SK-N-SH (cell line): ENCODE measurements around the gene LURAP1L. TPM values are rescaled to one million over a fixed set of nuclear protein-coding genes. Genes with fewer than 3 reads are reported as not detected.

ENCODE experiments used
- CTCF ChIA-PET: fragments of 300-600, 350-600 bp; formaldehyde crosslinking; extraction: SDS; loops from one replicate; lab custom pipeline; 2021; lab: Yijun Ruan, JAX
- POLR2A ChIA-PET: fragments of 350-600 bp; sonication (Branson Sonifier 250); formaldehyde crosslinking; extraction: SDS; loops from one replicate; lab custom pipeline; 2020; ENCODE audit warnings: antibody characterized with exemption, inconsistent platforms; lab: Yijun Ruan, JAX
- DNase-seq: peaks from one replicate; pipeline ENCODE4 v3.0.0; 2012
- H2AFZ ChIP-seq: fragments of 200-600 bp; sonication (generic); 2 replicates; pipeline ENCODE4 v1.8.1; 2016; ENCODE audit warnings: antibody characterized with exemption, mild to moderate bottlenecking, low read depth
- H3F3A ChIP-seq: fragments of 200-600 bp; sonication (generic); replicated peaks from 2 replicates; pipeline ENCODE3; 2016; ENCODE audit warnings: antibody characterized with exemption, mild to moderate bottlenecking; ENCODE audit not compliant: insufficient read depth
- H3K27ac ChIP-seq, 2 experiments: fragments of 200-500 bp in 1 of 2; fragments of 200-600 bp in 1 of 2; sonication (Bioruptor generic) in 1 of 2; sonication (generic), shearing (Covaris generic) in 1 of 2; 2 replicates each; pipeline versions ENCODE4 v1.5.1 to v1.6.1; 2014 to 2016; ENCODE audit warnings: low read depth in 2 of 2, inconsistent platforms in 1 of 2, low read length in 1 of 2, mild to moderate bottlenecking in 1 of 2, mixed read lengths in 1 of 2
- H3K27me3 ChIP-seq: fragments of 200-600 bp; sonication (generic), shearing (Covaris generic); 2 replicates; pipeline ENCODE4 v1.6.1; 2016; ENCODE audit warnings: mixed run types; ENCODE audit not compliant: insufficient read depth
- H3K36me3 ChIP-seq, 2 experiments: fragments of 200-500 bp in 1 of 2; fragments of 200-600 bp in 1 of 2; sonication (Bioruptor generic) in 1 of 2; sonication (generic) in 1 of 2; replicated peaks in 1 of 2; 2 replicates each; pipeline versions ENCODE3 to v1.5.1; 2014 to 2016; ENCODE audit warnings: low read length in 1 of 2, mild to moderate bottlenecking in 1 of 2; ENCODE audit not compliant: insufficient read depth in 2 of 2, control insufficient read depth in 1 of 2
- H3K4me1 ChIP-seq, 2 experiments: fragments of 200-500 bp in 1 of 2; fragments of 200-600 bp in 1 of 2; sonication (Bioruptor generic) in 1 of 2; sonication (generic), shearing (Covaris generic) in 1 of 2; 2 replicates each; pipeline versions ENCODE4 v1.5.1 to v1.6.1; 2014 to 2016; ENCODE audit warnings: low read depth in 1 of 2, low read length in 1 of 2, mixed run types in 1 of 2; ENCODE audit not compliant: insufficient read depth in 2 of 2, control insufficient read depth in 1 of 2
- H3K4me2 ChIP-seq: fragments of 200-600 bp; sonication (generic), shearing (Covaris generic); 2 replicates; pipeline ENCODE4 v1.6.1; 2017; ENCODE audit warnings: mixed run types
- H3K4me3 ChIP-seq, 2 experiments: fragments of 200-500 bp in 1 of 2; fragments of 200-600 bp in 1 of 2; sonication (Bioruptor generic) in 1 of 2; sonication (generic), shearing (Covaris generic) in 1 of 2; 2 replicates each; pipeline versions ENCODE4 v1.5.1 to v1.8.1; 2014 to 2016; ENCODE audit warnings: low read depth in 2 of 2, inconsistent platforms in 1 of 2, low read length in 1 of 2, mild to moderate bottlenecking in 1 of 2, mixed read lengths in 1 of 2, moderate library complexity in 1 of 2
- H3K79me2 ChIP-seq: fragments of 200-600 bp; sonication (generic); 2 replicates; pipeline ENCODE4 v1.8.1; 2017; ENCODE audit warnings: mild to moderate bottlenecking; ENCODE audit not compliant: insufficient read depth
- H3K9ac ChIP-seq: fragments of 200-600 bp; sonication (generic); 2 replicates; pipeline ENCODE4 v1.6.1; 2017; ENCODE audit warnings: mixed run types
- H3K9me2 ChIP-seq: fragments of 200-600 bp; sonication (generic); 2 replicates; pipeline ENCODE4 v1.6.1; 2017; ENCODE audit warnings: mixed run types
- H3K9me3 ChIP-seq: fragments of 200-600 bp; sonication (generic); 2 replicates; pipeline ENCODE4 v1.6.1; 2017; ENCODE audit warnings: mixed run types, mild to moderate bottlenecking, moderate library complexity
- H4K20me1 ChIP-seq: fragments of 200-600 bp; sonication (generic); 2 replicates; pipeline ENCODE4 v1.6.1; 2017; ENCODE audit warnings: mild to moderate bottlenecking, mixed run types; ENCODE audit not compliant: insufficient read depth
- EP300 ChIP-seq, 2 experiments: IDR thresholded peaks; 2 replicates each; pipeline versions ENCODE4 v1.4.0 to v1.6.1; 2012; ENCODE audit warnings: borderline replicate concordance in 1 of 2, low read depth in 1 of 2, low read length in 1 of 2
- FOSL2 ChIP-seq: IDR thresholded peaks from 2 replicates; pipeline ENCODE4 v1.4.0; 2012; ENCODE audit warnings: low read depth, mild to moderate bottlenecking, moderate library complexity, borderline replicate concordance
- FOXJ3 ChIP-seq: sonication (generic); formaldehyde crosslinking; IDR thresholded peaks from 2 replicates; pipeline ENCODE4 v1.5.1; 2020; ENCODE audit warnings: mild to moderate bottlenecking, missing genetic modification reagents
- JUND ChIP-seq: IDR thresholded peaks from 2 replicates; pipeline ENCODE4 v1.4.0; 2012
- NFIC ChIP-seq: IDR thresholded peaks from 2 replicates; pipeline ENCODE4 v1.4.0; 2012; ENCODE audit warnings: borderline replicate concordance
- POLR2AphosphoS5 ChIP-seq: IDR thresholded peaks from 2 replicates; pipeline ENCODE4 v1.6.1; 2012; ENCODE audit warnings: low read depth, low read length
- RXRA ChIP-seq: IDR thresholded peaks from 2 replicates; pipeline ENCODE4 v1.4.0; 2012; ENCODE audit warnings: low read depth, mild to moderate bottlenecking, borderline replicate concordance
- TCF12 ChIP-seq: IDR thresholded peaks from 2 replicates; pipeline ENCODE4 v1.4.0; 2012
- USF1 ChIP-seq: IDR thresholded peaks from 2 replicates; pipeline ENCODE4 v1.4.0; 2012; ENCODE audit warnings: low read depth, borderline replicate concordance
- USF2 ChIP-seq: fragments of 150-350 bp; IDR thresholded peaks from 2 replicates; pipeline ENCODE4 v1.6.1; 2017; ENCODE audit warnings: antibody characterized with exemption, low read length, low read depth, borderline replicate concordance
- WGBS: methylation state at CpG from one replicate; pipeline ENCODE4 v1.1.6; 2017; ENCODE audit warnings: low lambda C conversion rate; 5-methylcytosine and 5-hydroxymethylcytosine counted together
- polyA plus RNA-seq, 3 experiments: library from polyadenylated mRNA; depleted of rRNA; stranded (reverse); fragments of >200 nt; gene quantifications; 2 replicates each; pipeline ENCODE4 v1.2.3, GENCODE V29; 2012
- TF ChIP-seq, protein P1 (sequence below): fragments of 200-600 bp; sonication (generic); IDR thresholded peaks from 2 replicates; pipeline ENCODE4 v1.6.1; 2017; ENCODE audit warnings: antibody characterized with exemption, mild to moderate bottlenecking, moderate library complexity

Gene LURAP1L
- polyA plus RNA-seq, 1 of the 3 experiments (the other 2 are of a cell fraction): 3.4 TPM

- TF ChIP-seq, protein P1, sequence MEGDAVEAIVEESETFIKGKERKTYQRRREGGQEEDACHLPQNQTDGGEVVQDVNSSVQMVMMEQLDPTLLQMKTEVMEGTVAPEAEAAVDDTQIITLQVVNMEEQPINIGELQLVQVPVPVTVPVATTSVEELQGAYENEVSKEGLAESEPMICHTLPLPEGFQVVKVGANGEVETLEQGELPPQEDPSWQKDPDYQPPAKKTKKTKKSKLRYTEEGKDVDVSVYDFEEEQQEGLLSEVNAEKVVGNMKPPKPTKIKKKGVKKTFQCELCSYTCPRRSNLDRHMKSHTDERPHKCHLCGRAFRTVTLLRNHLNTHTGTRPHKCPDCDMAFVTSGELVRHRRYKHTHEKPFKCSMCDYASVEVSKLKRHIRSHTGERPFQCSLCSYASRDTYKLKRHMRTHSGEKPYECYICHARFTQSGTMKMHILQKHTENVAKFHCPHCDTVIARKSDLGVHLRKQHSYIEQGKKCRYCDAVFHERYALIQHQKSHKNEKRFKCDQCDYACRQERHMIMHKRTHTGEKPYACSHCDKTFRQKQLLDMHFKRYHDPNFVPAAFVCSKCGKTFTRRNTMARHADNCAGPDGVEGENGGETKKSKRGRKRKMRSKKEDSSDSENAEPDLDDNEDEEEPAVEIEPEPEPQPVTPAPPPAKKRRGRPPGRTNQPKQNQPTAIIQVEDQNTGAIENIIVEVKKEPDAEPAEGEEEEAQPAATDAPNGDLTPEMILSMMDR: no peak
- TF ChIP-seq RXRA (no peak), JUND (no peak), EP300 (IDR thresholded peaks at IDR 0.05; ENCODE audit: borderline replicate concordance in 1 of 2, low read depth in 1 of 2, low read length in 1 of 2) (no peak), USF2 (no peak)
- H3K4me2 ChIP-seq: no peak overlapping the region
- H3K4me1 ChIP-seq: peaks cover 0 to 5% of the 10 kb centered on the region in 2 experiments; a peak in 2 of 4 replicates
- DNase-seq: no peak
- ChIA-PET CTCF (interaction anchor here (0.7 to 1.3 kb wide), 2 partner anchors 39 to 70 kb away, joined by 3 read pairs; no protein-coding TSS in a partner anchor), POLR2A (no interaction called here)
- no peaks in the 10 kb centered on the region for H3K9me2 ChIP-seq
- H2AFZ ChIP-seq: no peak overlapping the region
- H3K4me3 ChIP-seq: no peak overlapping the region
- no peak overlapping the region for H3K27ac ChIP-seq
- no peaks in the 10 kb centered on the region; the same call in 1 of the 2 replicates for H3K9me3 ChIP-seq
- no peaks in the 10 kb centered on the region for H3K27me3 ChIP-seq
- H3K79me2 ChIP-seq: no peaks in the 10 kb centered on the region
- H4K20me1 ChIP-seq: no peaks in the 10 kb centered on the region
- WGBS: 68% methylated on average over 9 of the region's 9 CpGs
- H3K9ac ChIP-seq: no peak overlapping the region
- H3F3A ChIP-seq: peaks cover 7% of the 10 kb centered on the region
- no peaks in the 10 kb centered on the region for H3K36me3 ChIP-seq
Observed at GRCh38 chr9:12781226-12781733, 6.5 kb downstream of the LURAP1L start.

GRCh38 chr9:12783767-12784460 lies 9.1 kb downstream of the LURAP1L start:
- POLR2A ChIA-PET: no interaction called here
- Histone ChIP-seq H3K9ac (no peak overlapping the region), H3K27ac (peak overlapping the region in 1 of 2 experiments; percentile 39; a peak in 2 of 4 replicates), H2AFZ (no peak overlapping the region), H3K9me3 (no peaks in the 10 kb centered on the region; the same call in 1 of the 2 replicates), H3K4me2 (no peak overlapping the region), H3K9me2 (no peaks in the 10 kb centered on the region), H3K4me1 (no peaks in the 10 kb centered on the region; a peak in 1 of 4 replicates), H3K79me2 (no peaks in the 10 kb centered on the region), H3F3A (no peaks in the 10 kb centered on the region), H4K20me1 (no peaks in the 10 kb centered on the region), H3K27me3 (no peaks in the 10 kb centered on the region), H3K4me3 (no peak overlapping the region), H3K36me3 (no peaks in the 10 kb centered on the region)
- TF ChIP-seq USF1 (no peak), POLR2AphosphoS5 (no peak), NFIC (no peak), TCF12 (no peak), FOSL2 (no peak), FOXJ3 (CRISPR knock-in tag) (no peak)
- WGBS: 84% methylated on average over 1 of the region's 1 CpG
- DNase-seq: no peak
- CTCF ChIA-PET: interaction anchor here (1.2 to 1.3 kb wide), 2 partner anchors 14 to 26 kb away, joined by 3 to 4 read pairs; no protein-coding TSS in a partner anchor
